ENCODE results near the gene FAM161A.

- TF ChIP-seq SP1 (IDR thresholded peaks at IDR 0.05) (no peak), ARNT (IDR thresholded peaks at IDR 0.05) (no peak)
Observed at GRCh38 chr2:61816480-61817355, 37.1 kb downstream of the FAM161A start.
